GM12878 (cell line): Measurements from ENCODE around the gene BCLAF1.

Source experiments
- CTCF ChIP-seq, 3 experiments: IDR thresholded peaks in 2 of 3; conservative IDR thresholded peaks in 1 of 3; 2 replicates each; pipeline ENCODE4 v1.5.1; 2011; ENCODE audit warnings: low read depth in 3 of 3, low read length in 3 of 3, mild to moderate bottlenecking in 3 of 3, control low read depth in 2 of 3, moderate library complexity in 2 of 3, inconsistent platforms in 1 of 3, mixed read lengths in 1 of 3; ENCODE audit not compliant: control insufficient read depth in 2 of 3, insufficient read depth in 1 of 3; ENCODE audit errors: extremely low read depth in 1 of 3
- ETV6 ChIP-seq, 2 experiments: fragments of 450-650 bp in 1 of 2; IDR thresholded peaks in 1 of 2; conservative IDR thresholded peaks in 1 of 2; 2 replicates each; pipeline ENCODE4 v1.6.1; 2014; ENCODE audit warnings: antibody characterized with exemption in 1 of 2, borderline replicate concordance in 1 of 2, low read depth in 1 of 2, mild to moderate bottlenecking in 1 of 2, moderate library complexity in 1 of 2
- POLR2A ChIP-seq: IDR thresholded peaks from 2 replicates; pipeline ENCODE4 v1.6.1; 2011; ENCODE audit warnings: low read depth, mild to moderate bottlenecking, low read length
- SMC3 ChIP-seq: IDR thresholded peaks from 2 replicates; pipeline ENCODE4 v1.6.1; 2011; ENCODE audit warnings: low read length, improper control_type of control experiment, borderline replicate concordance
- STAT1 ChIP-seq: fragments of 450-650 bp; conservative IDR thresholded peaks from 2 replicates; pipeline ENCODE4 v1.6.1; 2014; ENCODE audit warnings: antibody characterized with exemption, mild to moderate bottlenecking

- no peak for TF ChIP-seq SMC3
- no peak for TF ChIP-seq CTCF (IDR thresholded peaks at IDR 0.05 in 2 of 3, conservative IDR thresholded peaks at IDR 0.05 in 1 of 3; ENCODE audit: control insufficient read depth in 2 of 3, extremely low read depth in 1 of 3, insufficient read depth in 1 of 3, low read depth in 3 of 3, low read length in 3 of 3)
- no peak for TF ChIP-seq STAT1
- TF ChIP-seq POLR2A: no peak
- no peak for TF ChIP-seq ETV6 (conservative IDR thresholded peaks at IDR 0.05 in 1 of 2, IDR thresholded peaks at IDR 0.05 in 1 of 2; ENCODE audit: borderline replicate concordance in 1 of 2, low read depth in 1 of 2)
Measured at GRCh38 chr6:136225496-136225895, 64.2 kb downstream of the BCLAF1 start.
